HEK293 (cell line): ENCODE data around the gene SPDYC.

ENCODE experiments used
- CTCF ChIA-PET: fragments of 350-600 bp; formaldehyde crosslinking; extraction: SDS; loops from one replicate; lab custom pipeline; 2021; ENCODE audit warnings: antibody characterized with exemption; lab: Yijun Ruan, JAX
- POLR2A ChIA-PET: fragments of 300-600 bp; formaldehyde crosslinking; extraction: SDS; loops from one replicate; lab custom pipeline; 2020; ENCODE audit warnings: antibody characterized with exemption, inconsistent platforms; lab: Yijun Ruan, JAX
- H3K27ac ChIP-seq: fragments of 200-500 bp; sonication (Bioruptor generic); 2 replicates; pipeline ENCODE4 v1.5.1; 2014; ENCODE audit warnings: low read depth, low read length, control low read depth, inconsistent platforms; ENCODE audit errors: extremely low read depth
- H3K36me3 ChIP-seq, 2 experiments: fragments of 200-500 bp in 1 of 2; sonication (Bioruptor generic) in 1 of 2; 1 replicate in 1 of 2; 2 replicates in 1 of 2; pipeline ENCODE4 v1.5.1; 2014 to 2017; ENCODE audit warnings: inconsistent platforms in 2 of 2, low read length in 2 of 2; ENCODE audit not compliant: control insufficient read depth in 2 of 2, insufficient read depth in 1 of 2
- H3K4me1 ChIP-seq: fragments of 200-500 bp; sonication (Bioruptor generic); 2 replicates; pipeline ENCODE4 v1.5.1; 2014; ENCODE audit warnings: mild to moderate bottlenecking, low read length, inconsistent platforms; ENCODE audit not compliant: control insufficient read depth, insufficient read depth
- H3K4me3 ChIP-seq: 2 replicates; pipeline ENCODE4 v1.5.1; 2011; ENCODE audit warnings: low read depth, mild to moderate bottlenecking, control low read depth, low read length, moderate library complexity
- H3K9me3 ChIP-seq: fragments of 200-500 bp; sonication (Bioruptor generic); 2 replicates; pipeline ENCODE4 v1.5.1; 2014; ENCODE audit warnings: low read depth, low read length, inconsistent platforms; ENCODE audit not compliant: control insufficient read depth, insufficient read depth
- GLI4 ChIP-seq: fragments of 450-650 bp; formaldehyde crosslinking; IDR thresholded peaks from 2 replicates; pipeline ENCODE4 v1.5.1; 2016; ENCODE audit warnings: missing biosample characterization, missing genetic modification characterization
- GLIS1 ChIP-seq: fragments of 450-650 bp; formaldehyde crosslinking; IDR thresholded peaks from 2 replicates; pipeline ENCODE4 v1.5.1; 2016; ENCODE audit warnings: missing biosample characterization, missing genetic modification characterization
- ZBTB48 ChIP-seq: fragments of 450-650 bp; formaldehyde crosslinking; IDR thresholded peaks from 2 replicates; pipeline ENCODE4 v1.5.1; 2016; ENCODE audit warnings: missing biosample characterization, missing genetic modification characterization
- ZFP41 ChIP-seq: fragments of 450-650 bp; formaldehyde crosslinking; IDR thresholded peaks from 2 replicates; pipeline ENCODE4 v1.5.1; 2016; ENCODE audit warnings: missing biosample characterization, missing genetic modification characterization, borderline replicate concordance
- ZIC2 ChIP-seq: fragments of 450-650 bp; formaldehyde crosslinking; IDR thresholded peaks from 2 replicates; pipeline ENCODE4 v1.5.1; 2016; ENCODE audit warnings: missing biosample characterization, missing genetic modification characterization
- ZNF514 ChIP-seq: fragments of 450-650 bp; formaldehyde crosslinking; IDR thresholded peaks from 2 replicates; pipeline ENCODE4 v1.5.1; 2016; ENCODE audit warnings: missing biosample characterization, missing genetic modification characterization
- ZNF664 ChIP-seq: fragments of 450-650 bp; formaldehyde crosslinking; IDR thresholded peaks from 2 replicates; pipeline ENCODE4 v1.5.1; 2016; ENCODE audit warnings: missing biosample characterization, missing genetic modification characterization
- ZNF670 ChIP-seq: fragments of 450-650 bp; formaldehyde crosslinking; IDR thresholded peaks from 2 replicates; pipeline ENCODE4 v1.5.1; 2016; ENCODE audit warnings: missing biosample characterization, missing genetic modification characterization, low read depth
- ZNF692 ChIP-seq: fragments of 450-650 bp; formaldehyde crosslinking; IDR thresholded peaks from 2 replicates; pipeline ENCODE4 v1.5.1; 2016; ENCODE audit warnings: missing biosample characterization, missing genetic modification characterization
- ZNF747 ChIP-seq: fragments of 450-650 bp; formaldehyde crosslinking; IDR thresholded peaks from 2 replicates; pipeline ENCODE4 v1.5.1; 2016; ENCODE audit warnings: missing biosample characterization, missing genetic modification characterization
- ZNF768 ChIP-seq: fragments of 450-650 bp; formaldehyde crosslinking; IDR thresholded peaks from 2 replicates; pipeline ENCODE4 v1.5.1; 2018; ENCODE audit warnings: missing biosample characterization, mild to moderate bottlenecking, missing genetic modification characterization
- ZSCAN4 ChIP-seq: fragments of 450-650 bp; formaldehyde crosslinking; IDR thresholded peaks from 2 replicates; pipeline ENCODE4 v1.5.1; 2017; ENCODE audit warnings: missing biosample characterization, missing genetic modification characterization

The SPDYC gene

GRCh38 chr11:65121865-65122696, 48.0 kb upstream of the SPDYC start, which contains the start of the genes FAU and MRPL49 (continued):
- 0 out of 2 replicates have a peak, but pooled peaks have one; percentile 61 for TF ChIP-seq ZNF692 (tag by site-specific recombination)
- no peak for TF ChIP-seq ZNF514 (tag by site-specific recombination)
- no peak for TF ChIP-seq ZIC2 (tag by site-specific recombination)
- no peak for TF ChIP-seq ZFP41 (tag by site-specific recombination)

- POLR2A ChIA-PET, result interaction anchor here (1.3 to 1.5 kb wide), 2 partner anchors 11 to 280 kb away, joined by 3 to 5 read pairs; partner anchors contain the start of gene CDC42BPG
- Histone ChIP-seq H3K4me3 (no peak overlapping the region), H3K4me1 (peaks cover 3% of the 10 kb centered on the region; the same call in 1 of the 2 replicates), H3K27ac (no peak overlapping the region), H3K36me3 (peaks cover 0 to 79% of the 10 kb centered on the region in 2 experiments; a peak in 2 of 3 replicates), H3K9me3 (no peaks in the 10 kb centered on the region)
- TF ChIP-seq ZNF768 (tag by site-specific recombination) (no peak), GLIS1 (peak; percentile 83), ZBTB48 (tag by site-specific recombination) (no peak), ZSCAN4 (tag by site-specific recombination) (no peak), ZNF670 (tag by site-specific recombination) (no peak), ZNF747 (no peak), ZFP41 (tag by site-specific recombination) (no peak)
- CTCF ChIA-PET, result interaction anchor here (1.6 kb wide), 1 partner anchor 14 kb away, joined by 7 read pairs; no protein-coding TSS in a partner anchor
These were observed 45.4 kb upstream of the SPDYC start for GRCh38 chr11:65124480-65125196.

GRCh38 chr11:65125197-65126056, 44.6 kb upstream of the SPDYC start:
- Histone ChIP-seq H3K9me3 (no peaks in the 10 kb centered on the region), H3K4me1 (peaks cover 3% of the 10 kb centered on the region; the same call in 1 of the 2 replicates), H3K27ac (no peak overlapping the region), H3K4me3 (no peak overlapping the region), H3K36me3 (peaks cover 0 to 79% of the 10 kb centered on the region in 2 experiments; a peak in 2 of 3 replicates)
- CTCF ChIA-PET, result interaction anchor here (1.6 kb wide), 1 partner anchor 15 kb away, joined by 7 read pairs; no protein-coding TSS in a partner anchor
- POLR2A ChIA-PET, result interaction anchor here (1.0 to 1.5 kb wide), 3 partner anchors 10 to 281 kb away, joined by 3 to 5 read pairs (median 3); partner anchors contain the start of genes CDC42BPG and TM7SF2
- no peak for TF ChIP-seq GLI4
- peak; percentile 81 for TF ChIP-seq ZNF664
